Skin epidermis (tissue), 12 donors: ENCODE results near the gene ARHGAP29.
"Not testable (repeated sequence)": the region's sequence is repeated elsewhere in the genome, so short reads cannot be mapped to it uniquely, and the experiment has no call there.

Experiments
- H3K27ac ChIP-seq, 21 experiments: fragments of 200-600 bp; sonication (generic) in 11 of 21; one replicate each; pipeline ENCODE4 v1.5.0; 2020; ENCODE audit warnings: mild to moderate bottlenecking in 3 of 21, inconsistent platforms in 2 of 21, moderate library complexity in 2 of 21
- H3K4me3 ChIP-seq, 7 experiments: fragments of 200-600 bp; sonication (generic) in 2 of 7; one replicate each; pipeline ENCODE4 v1.5.0; 2020; ENCODE audit warnings: inconsistent platforms in 2 of 7, mild to moderate bottlenecking in 2 of 7, moderate library complexity in 1 of 7

The ARHGAP29 gene

GRCh38 chr1:94194079-94194865 is 43.1 kb downstream of the ARHGAP29 start:
- H3K4me3 ChIP-seq, result no peak overlapping the region
- no peak overlapping the region for H3K27ac ChIP-seq

GRCh38 chr1:94193128-94193527 is 44.3 kb downstream of the ARHGAP29 start:
- Histone ChIP-seq H3K27ac (no peak overlapping the region), H3K4me3 (no peak overlapping the region)

DNA sequence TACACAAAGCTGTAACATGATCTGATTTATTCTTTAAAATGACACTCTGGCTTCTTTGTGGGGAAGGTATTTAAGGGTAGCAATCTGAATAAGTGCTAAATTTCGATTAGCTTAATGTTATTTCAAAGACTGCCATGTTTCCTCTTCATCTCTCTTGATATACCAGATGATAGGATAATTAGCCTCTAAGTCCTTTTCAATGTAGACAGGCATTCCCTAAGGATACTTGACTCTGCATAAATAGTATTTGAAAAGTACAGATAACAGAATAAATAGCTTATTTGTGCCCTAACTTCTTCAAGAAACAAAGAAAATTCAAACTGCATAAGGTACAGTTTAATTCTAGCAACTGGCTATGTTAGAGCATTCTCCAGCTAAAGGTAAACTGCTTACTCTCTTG is 46.2 kb downstream of the ARHGAP29 start:
- H3K27ac ChIP-seq, result no peak overlapping the region
- H3K4me3 ChIP-seq, result no peak overlapping the region

DNA sequence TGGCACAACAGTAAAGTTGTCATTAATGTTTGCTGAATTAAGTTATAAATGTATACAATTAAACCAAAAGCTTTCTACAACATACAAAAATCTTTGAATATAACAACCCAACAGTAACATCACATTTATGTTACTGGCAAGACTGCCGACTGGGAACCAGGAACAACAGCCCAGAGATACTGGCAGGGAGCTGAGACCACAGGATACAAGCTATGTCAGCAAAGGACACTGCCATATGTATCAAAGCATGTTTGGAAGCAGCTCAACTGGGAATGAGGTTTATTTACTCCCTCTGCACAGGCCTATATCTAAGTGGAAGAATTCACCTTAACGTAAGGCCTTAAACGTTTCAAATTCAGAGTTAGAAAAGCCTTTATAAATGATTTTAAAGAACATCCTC is 50.4 kb downstream of the ARHGAP29 start:
- Histone ChIP-seq H3K4me3 (no peak overlapping the region), H3K27ac (no peak overlapping the region)

DNA sequence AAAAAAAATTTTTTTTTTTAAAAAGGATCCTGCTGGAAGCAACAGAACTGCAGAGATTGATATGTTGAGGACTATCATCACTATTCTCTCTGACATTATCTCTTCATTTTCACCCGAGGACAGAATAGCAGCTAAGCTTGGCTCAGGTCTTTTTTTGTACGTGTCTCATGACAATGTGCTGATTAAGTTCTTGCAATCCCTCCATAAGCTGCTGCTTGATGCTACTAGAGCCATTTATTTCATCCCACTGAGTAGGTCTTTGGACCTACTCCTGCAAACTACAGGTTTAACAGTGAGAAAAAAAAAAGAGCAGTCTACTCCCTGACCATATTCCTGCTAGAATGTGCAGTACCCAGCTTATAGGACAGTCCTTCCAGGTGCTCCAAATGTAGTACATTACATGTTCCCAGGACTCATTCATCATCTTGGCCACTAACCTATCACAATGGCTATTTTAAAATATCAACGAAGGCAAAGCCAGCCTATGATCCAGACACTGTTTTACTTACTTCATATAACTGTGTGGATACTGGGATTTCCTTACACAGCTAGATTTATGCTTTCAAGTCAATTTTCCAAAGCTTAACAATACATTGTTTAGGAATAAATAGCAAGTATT is 54.1 kb downstream of the ARHGAP29 start:
- peak overlapping the region in 1 of 21 experiments; percentile 22 for H3K27ac ChIP-seq

GRCh38 chr1:94182191-94182590 is 55.2 kb downstream of the ARHGAP29 start:
- H3K27ac ChIP-seq, result no peak overlapping the region
- H3K4me3 ChIP-seq, result no peak overlapping the region

More for the DNA sequence above, 54.1 kb downstream of the ARHGAP29 start:
- H3K4me3 ChIP-seq, result no peak overlapping the region

- no peak overlapping the region for H3K27ac ChIP-seq
- no peak overlapping the region for H3K4me3 ChIP-seq
These were observed 56.7 kb downstream of the ARHGAP29 start for GRCh38 chr1:94180650-94181049.

GRCh38 chr1:94178901-94179300 is 58.5 kb downstream of the ARHGAP29 start:
- peak overlapping the region in 1 of 21 experiments; percentile 4 for H3K27ac ChIP-seq
- H3K4me3 ChIP-seq, result no peak overlapping the region

DNA sequence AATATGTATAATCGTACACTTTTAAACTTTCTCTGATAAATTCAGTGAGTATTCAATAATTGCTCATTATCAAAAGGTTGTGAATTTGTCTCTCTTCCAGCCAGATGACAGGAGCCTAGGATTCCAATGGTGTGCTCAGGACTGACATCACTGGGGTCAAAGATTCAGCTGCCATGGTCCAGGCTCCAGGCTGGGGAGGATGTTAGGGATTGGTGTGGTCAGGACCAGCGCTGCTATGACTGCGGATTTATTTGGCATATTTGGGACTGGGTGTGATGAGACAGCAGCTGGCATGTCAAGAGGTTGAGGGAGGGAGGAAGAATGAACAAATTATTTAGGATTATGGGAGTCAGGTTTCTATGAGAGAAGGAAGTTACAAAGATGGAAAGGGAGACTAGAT is 68.3 kb downstream of the ARHGAP29 start:
- no peak overlapping the region for H3K4me3 ChIP-seq
- H3K27ac ChIP-seq, result no peak overlapping the region

DNA sequence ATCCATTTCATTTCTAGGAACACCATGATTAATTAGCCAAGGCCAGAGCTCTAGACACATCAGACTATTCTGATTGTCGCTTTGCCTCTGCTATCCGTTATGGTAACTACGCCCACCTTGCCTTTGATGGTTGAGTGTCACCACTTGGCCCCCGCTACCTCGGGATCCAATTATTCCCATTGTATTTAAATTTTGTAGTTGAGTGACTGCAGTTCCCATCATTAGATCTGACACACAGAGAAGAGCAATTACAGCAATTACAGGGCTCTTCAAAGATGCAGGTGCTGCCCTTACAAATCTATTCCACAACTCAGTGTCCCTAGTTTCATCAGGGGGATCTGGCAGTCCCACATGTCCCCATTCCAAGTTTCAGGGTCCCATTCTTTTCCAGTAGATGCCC is 71.5 kb downstream of the ARHGAP29 start:
- Histone ChIP-seq H3K27ac (no peak overlapping the region), H3K4me3 (no peak overlapping the region)

GRCh38 chr1:94164885-94165284 is 72.5 kb downstream of the ARHGAP29 start:
- not testable (repeated sequence) for H3K4me3 ChIP-seq, H3K27ac ChIP-seq

DNA sequence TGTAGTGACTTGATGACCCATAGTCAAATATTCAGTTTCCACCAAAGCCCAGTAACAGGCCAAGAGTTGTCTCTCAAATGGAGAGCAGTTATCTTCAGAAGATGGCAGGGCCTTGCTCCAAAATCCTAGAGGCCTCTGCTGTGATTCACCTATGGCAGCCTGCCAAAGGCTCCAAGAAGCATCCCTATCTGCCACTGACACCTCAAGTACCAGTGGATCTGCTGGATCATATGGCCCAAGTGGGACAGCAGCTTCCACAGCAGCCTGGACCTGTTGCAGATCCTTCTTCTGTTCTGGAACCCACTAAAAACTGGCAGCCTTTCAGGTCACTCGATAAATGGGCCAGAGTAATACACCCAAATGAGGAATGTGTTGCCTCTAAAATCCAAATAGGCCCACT is 73.3 kb downstream of the ARHGAP29 start:
- not testable (repeated sequence) for H3K27ac ChIP-seq, H3K4me3 ChIP-seq

DNA sequence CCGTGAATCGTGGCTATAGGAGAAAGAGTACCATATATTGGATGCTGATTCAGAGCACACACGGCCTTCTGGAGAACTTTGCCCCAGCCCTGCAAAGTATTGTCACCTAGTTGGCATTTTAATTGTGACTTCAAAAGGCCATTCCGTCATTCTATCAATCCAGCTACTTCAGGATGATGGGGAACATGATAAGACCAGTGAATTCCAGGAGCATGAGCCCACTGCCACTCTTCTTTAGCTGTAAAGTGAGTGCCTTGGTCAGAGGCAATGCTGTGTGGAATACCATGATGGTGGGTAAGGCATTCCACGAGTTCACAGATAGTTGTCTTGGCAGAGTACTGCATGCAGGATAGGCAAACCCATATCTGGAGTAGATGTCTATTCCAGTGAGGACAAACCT is 74.1 kb downstream of the ARHGAP29 start:
- not testable (repeated sequence) for H3K4me3 ChIP-seq, H3K27ac ChIP-seq

- no peak overlapping the region for H3K4me3 ChIP-seq
- H3K27ac ChIP-seq, result no peak overlapping the region
These were observed 76.6 kb downstream of the ARHGAP29 start for GRCh38 chr1:94160811-94161210.

GRCh38 chr1:94156096-94156625 is 81.2 kb downstream of the ARHGAP29 start:
- no peak overlapping the region for H3K4me3 ChIP-seq

GRCh38 chr1:94154989-94155388 is 82.4 kb downstream of the ARHGAP29 start:
- Histone ChIP-seq H3K27ac (no peak overlapping the region), H3K4me3 (no peak overlapping the region)

More at GRCh38 chr1:94156096-94156625, 81.2 kb downstream of the ARHGAP29 start:
- H3K27ac ChIP-seq, result no peak overlapping the region

- H3K4me3 ChIP-seq, result no peak overlapping the region
- no peak overlapping the region for H3K27ac ChIP-seq
These were observed 84.3 kb downstream of the ARHGAP29 start for GRCh38 chr1:94153133-94153532.

DNA sequence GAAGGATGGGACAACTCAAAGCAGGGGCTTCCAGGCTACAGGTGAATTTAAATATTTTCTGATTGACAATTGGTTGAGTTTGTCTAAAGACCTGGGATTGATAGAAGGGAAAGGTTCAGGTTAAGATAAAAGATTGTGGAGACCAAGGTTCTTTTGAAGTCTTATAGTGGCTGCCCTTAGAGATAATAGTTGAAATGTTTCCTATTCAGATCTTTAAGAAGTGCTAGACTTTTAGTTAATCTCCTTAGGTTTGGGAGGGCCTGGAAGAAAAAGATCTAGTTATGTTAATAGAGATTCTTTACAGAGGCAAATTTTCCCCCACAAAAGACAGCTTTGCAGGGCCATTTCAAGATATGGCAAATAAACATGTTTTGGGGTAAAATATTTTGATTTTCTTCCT is 88.2 kb downstream of the ARHGAP29 start:
- not testable (repeated sequence) for H3K4me3 ChIP-seq, H3K27ac ChIP-seq

DNA sequence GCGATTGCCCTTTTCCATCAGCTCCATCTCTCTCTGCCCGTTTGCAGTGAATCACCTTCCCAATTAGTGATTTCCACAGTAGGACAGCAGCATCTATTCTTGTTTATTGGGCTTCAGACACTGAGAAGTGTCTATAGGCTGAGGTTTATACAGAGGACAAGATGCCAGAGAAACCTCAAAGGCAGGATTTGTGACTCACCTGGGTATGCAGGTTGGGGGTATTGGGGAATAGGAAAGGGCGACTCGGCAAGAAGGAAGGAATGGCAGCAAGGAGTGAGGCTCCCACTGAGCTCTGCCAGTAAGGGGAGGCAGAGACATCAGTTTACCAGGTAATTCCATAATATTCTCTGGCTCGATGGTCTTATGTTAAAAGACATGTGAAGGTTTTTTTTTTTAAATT is 91.1 kb downstream of the ARHGAP29 start:
- Histone ChIP-seq H3K27ac (no peak overlapping the region), H3K4me3 (no peak overlapping the region)

DNA sequence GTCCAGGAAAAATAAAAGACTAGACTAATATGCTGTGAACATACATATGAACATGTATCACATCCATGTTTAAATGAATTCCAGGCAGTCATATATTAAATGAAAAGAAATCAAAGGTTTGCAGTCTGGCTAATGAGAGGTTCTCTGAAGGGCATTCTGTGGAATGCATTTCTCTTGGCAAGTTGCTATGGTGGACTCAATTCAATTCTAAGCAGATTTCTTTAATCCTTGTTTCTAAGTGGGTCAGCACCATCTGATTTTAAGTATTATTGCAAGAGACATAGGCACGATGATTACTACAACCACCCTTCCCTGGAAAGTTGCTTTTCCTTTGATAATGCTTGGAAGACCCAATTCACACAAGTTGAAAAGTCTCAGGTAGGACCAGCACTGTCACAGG is 92.5 kb downstream of the ARHGAP29 start:
- Histone ChIP-seq H3K27ac (no peak overlapping the region), H3K4me3 (no peak overlapping the region)

DNA sequence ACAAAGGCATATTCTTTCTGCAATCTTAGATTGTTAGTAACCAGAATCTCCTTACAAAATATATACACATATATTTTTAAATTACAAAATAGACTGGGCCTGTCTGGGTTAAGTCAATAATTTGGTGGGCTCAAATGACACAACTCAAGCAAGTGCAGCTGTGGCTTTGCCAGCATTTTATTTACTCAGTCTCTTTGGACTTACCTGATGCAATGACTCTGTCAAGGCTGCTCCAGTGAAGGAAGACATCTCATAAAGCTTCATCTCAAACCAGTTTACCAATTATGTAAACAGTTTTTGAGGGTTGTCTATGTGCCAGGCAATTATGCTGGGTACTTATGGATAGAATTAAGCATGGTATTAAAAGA is 93.6 kb downstream of the ARHGAP29 start:
- H3K27ac ChIP-seq, result no peak overlapping the region
- no peak overlapping the region for H3K4me3 ChIP-seq
